Activated CD8-positive, alpha-beta T cell treated with anti-CD3 and anti-CD28 coated beads for 36 hours (primary cell): ENCODE results near the gene TDRD12. TPM values are rescaled to one million over a fixed set of nuclear protein-coding genes. Genes with fewer than 3 reads are reported as not detected.

Experiments
- ATAC-seq: fragments of 200-7000 bp; cut with Tn5 transposase; one replicate; pipeline ENCODE4 v1.10.0; 2021; ENCODE audit warnings: mild to moderate bottlenecking, moderate library complexity
- CTCF ChIA-PET: fragments of 350-600 bp; sonication (Branson Sonifier 250); formaldehyde crosslinking; loops from one replicate; lab custom pipeline; 2021; ENCODE audit warnings: antibody characterized with exemption; lab: Charles Lee
- POLR2A ChIA-PET: fragments of 350-600 bp; sonication (Branson Sonifier 250); formaldehyde crosslinking; loops from one replicate; lab custom pipeline; 2021; ENCODE audit warnings: antibody characterized with exemption; lab: Charles Lee
- DNase-seq: peaks from one replicate; pipeline ENCODE4 v3.0.0-alpha.2; 2020
- H3K27ac Mint-ChIP-seq: one replicate; pipeline ENCODE4 v1.8.0; 2021; ENCODE audit warnings: mild to moderate bottlenecking, mixed read lengths
- H3K27me3 Mint-ChIP-seq: one replicate; pipeline ENCODE4 v1.8.0; 2021; ENCODE audit warnings: mixed read lengths
- H3K36me3 Mint-ChIP-seq: one replicate; pipeline ENCODE4 v1.8.0; 2021; ENCODE audit warnings: low read depth, mixed read lengths
- H3K4me1 Mint-ChIP-seq: one replicate; pipeline ENCODE4 v1.8.0; 2021; ENCODE audit warnings: low read depth, mixed read lengths
- H3K4me3 Mint-ChIP-seq: one replicate; pipeline ENCODE4 v1.8.0; 2021; ENCODE audit warnings: mild to moderate bottlenecking, moderate library complexity, mixed read lengths
- H3K9me3 Mint-ChIP-seq: one replicate; pipeline ENCODE4 v1.8.0; 2021; ENCODE audit warnings: mixed read lengths
- CTCF ChIP-seq: fragments of 200-600 bp; IDR thresholded peaks from one replicate; pipeline ENCODE4 v1.8.0; 2022; ENCODE audit warnings: antibody characterized with exemption, mild to moderate bottlenecking
- intact Hi-C: fragments of 100-400 bp; cut with micrococcal nuclease; formaldehyde crosslinking; loops from one replicate; pipeline ENCODE4 v1.10.0; 2022
- total RNA-seq, 2 experiments: library from RNA; stranded (reverse); gene quantifications; one replicate each; pipeline ENCODE4 v1.2.3, GENCODE V29; 2021

Gene TDRD12
- total RNA-seq, 2 experiments from 2014 or later = 0.13 TPM; not detected in 1

GRCh38 chr19:32676895-32677359 is 42.6 kb upstream of the TDRD12 start:
- no peak for DNase-seq
- H3K4me3 Mint-ChIP-seq = peak overlapping the region; percentile 53
- H3K9me3 Mint-ChIP-seq = no peaks in the 10 kb centered on the region
- intact Hi-C loops = no loop called here
- no peak for ATAC-seq
- H3K27ac Mint-ChIP-seq = no peak overlapping the region
- H3K36me3 Mint-ChIP-seq = peaks cover 2% of the 10 kb centered on the region
- peaks cover 25% of the 10 kb centered on the region for H3K4me1 Mint-ChIP-seq
- no peak for TF ChIP-seq CTCF
- ChIA-PET POLR2A (interaction anchor here (0.9 to 4.7 kb wide), 5 partner anchors 8 to 97 kb away, joined by 3 to 43 read pairs (median 7); partner anchors contain the start of gene NUDT19), CTCF (interaction anchor here (1.0 to 1.2 kb wide), 3 partner anchors 14 to 77 kb away, joined by 4 to 5 read pairs (median 4); partner anchors contain the start of gene NUDT19)
- H3K27me3 Mint-ChIP-seq = peaks cover 12% of the 10 kb centered on the region

GRCh38 chr19:32677657-32678056 is 41.9 kb upstream of the TDRD12 start:
- intact Hi-C loops = no loop called here
- peak overlapping the region; percentile 53 for H3K4me3 Mint-ChIP-seq
- peaks cover 19% of the 10 kb centered on the region for H3K4me1 Mint-ChIP-seq
- ATAC-seq = no peak
- DNase-seq = no peak
- POLR2A ChIA-PET = interaction anchor here (2.3 to 4.7 kb wide), 3 partner anchors 9 to 16 kb away, joined by 7 to 43 read pairs (median 14); partner anchors contain the start of gene NUDT19
- no peaks in the 10 kb centered on the region for H3K9me3 Mint-ChIP-seq
- no peak overlapping the region for H3K27ac Mint-ChIP-seq
- peaks cover 2% of the 10 kb centered on the region for H3K36me3 Mint-ChIP-seq
- TF ChIP-seq CTCF = no peak
- CTCF ChIA-PET = interaction anchor here (1.1 kb wide), 1 partner anchor 13 kb away, joined by 4 read pairs; no protein-coding TSS in a partner anchor
- peaks cover 15% of the 10 kb centered on the region for H3K27me3 Mint-ChIP-seq

GRCh38 chr19:32680986-32681385 is 38.6 kb upstream of the TDRD12 start:
- Mint-ChIP-seq H3K4me3 (no peak overlapping the region), H3K36me3 (no peaks in the 10 kb centered on the region), H3K27me3 (peaks cover 13% of the 10 kb centered on the region), H3K4me1 (peaks cover 7% of the 10 kb centered on the region), H3K27ac (no peak overlapping the region), H3K9me3 (no peaks in the 10 kb centered on the region)
- POLR2A ChIA-PET = no interaction called here
- TF ChIP-seq CTCF = no peak
- ATAC-seq (no peak), DNase-seq (no peak)
- CTCF ChIA-PET = no interaction called here
- intact Hi-C loops = no loop called here

- peaks cover 2% of the 10 kb centered on the region for H3K4me1 Mint-ChIP-seq
- ATAC-seq = no peak
- DNase-seq = no peak
- no peak overlapping the region for H3K27ac Mint-ChIP-seq
- H3K9me3 Mint-ChIP-seq = no peaks in the 10 kb centered on the region
- ChIA-PET POLR2A (no interaction called here), CTCF (interaction anchor here (1.0 kb wide), 1 partner anchor 17 kb away, joined by 3 read pairs; no protein-coding TSS in a partner anchor)
- no peak for TF ChIP-seq CTCF
- H3K27me3 Mint-ChIP-seq = peaks cover 7% of the 10 kb centered on the region
- intact Hi-C loops = no loop called here
- H3K4me3 Mint-ChIP-seq = no peak overlapping the region
- no peaks in the 10 kb centered on the region for H3K36me3 Mint-ChIP-seq
These were observed 37.2 kb upstream of the TDRD12 start for GRCh38 chr19:32682317-32682716.

- POLR2A ChIA-PET = interaction anchor here (0.7 to 2.0 kb wide), 2 partner anchors 9 to 11 kb away, joined by 3 to 7 read pairs; partner anchors contain the start of gene RGS9BP
- peaks cover 19% of the 10 kb centered on the region for H3K4me1 Mint-ChIP-seq
- TF ChIP-seq CTCF = no peak
These were observed 32.6 kb upstream of the TDRD12 start for GRCh38 chr19:32686847-32687475.

More at GRCh38 chr19:32686847-32687475, 32.6 kb upstream of the TDRD12 start:
- no peak overlapping the region for H3K4me3 Mint-ChIP-seq
- intact Hi-C loops = no loop called here
- DNase-seq = no peak
- ATAC-seq = no peak
- no peaks in the 10 kb centered on the region for H3K9me3 Mint-ChIP-seq
- H3K27me3 Mint-ChIP-seq = peaks cover 3% of the 10 kb centered on the region
- CTCF ChIA-PET = interaction anchor here (1.0 to 1.2 kb wide), 2 partner anchors 11 to 90 kb away, joined by 3 to 4 read pairs; partner anchors contain the start of gene RGS9BP
- peaks cover 3% of the 10 kb centered on the region for H3K36me3 Mint-ChIP-seq
- no peak overlapping the region for H3K27ac Mint-ChIP-seq
